NCI-H2029 (cell line): Measurements from ENCODE around the gene NMRK2.

Experiments
- DNase-seq: peaks from one replicate; lab custom pipeline; 2025; lab: John Stamatoyannopoulos, UW

Gene NMRK2

GRCh38 chr19:3981736-3982681, 49.1 kb downstream of the NMRK2 start:
- DNase-seq, result no peak

- DNase-seq, result no peak
Observed at GRCh38 chr19:3982701-3983541, 50.1 kb downstream of the NMRK2 start.

GRCh38 chr19:3983542-3983914, 50.7 kb downstream of the NMRK2 start:
- DNase-seq, result no peak

GRCh38 chr19:3983936-3984583, 51.2 kb downstream of the NMRK2 start:
- no peak for DNase-seq

GRCh38 chr19:3984584-3984907, 51.7 kb downstream of the NMRK2 start:
- DNase-seq, result no peak

GRCh38 chr19:3984908-3985642, 52.2 kb downstream of the NMRK2 start, which contains the start of gene EEF2:
Gene EEF2 (minus strand): TSS chr19:3985463. CDS start chr19:3985380, 83 bp downstream.
- peak; percentile 87 for DNase-seq

- DNase-seq, result no peak
Observed at GRCh38 chr19:3985643-3986259, 52.9 kb downstream of the NMRK2 start.

- peak; percentile 89 for DNase-seq
Observed at GRCh38 chr19:3986260-3987041, 53.6 kb downstream of the NMRK2 start.

- peak; percentile 87 for DNase-seq
Observed at GRCh38 chr19:3987619-3988371, 54.9 kb downstream of the NMRK2 start.

GRCh38 chr19:3990815-3991117, 57.9 kb downstream of the NMRK2 start:
- no peak for DNase-seq
